Caco-2 (cell line): Measurements from ENCODE around the gene DMRTC2. TPM values are rescaled to one million over a fixed set of nuclear protein-coding genes. Genes with fewer than 3 reads are reported as not detected.
A peak's percentile ranks its signal among the peaks of the same experiment; 100 is the strongest.

Experiments used
- BruUV-seq: library from RNA; stranded (reverse); fragments of 400-500 nt; replicated peaks from 2 replicates; lab custom pipeline; 2021; lab: Mats Ljungman, UMichigan
- CTCF ChIA-PET: fragments of 300-600 bp; sonication (Branson Sonifier 250); formaldehyde crosslinking; loops from one replicate; lab custom pipeline; 2022; ENCODE audit warnings: antibody characterized with exemption; lab: Charles Lee
- POLR2A ChIA-PET: fragments of 300-600 bp; sonication (Branson Sonifier 250); formaldehyde crosslinking; loops from one replicate; lab custom pipeline; 2022; ENCODE audit warnings: antibody characterized with exemption; lab: Charles Lee
- DNase-seq, 2 experiments: peaks; one replicate each; pipeline versions ENCODE4 v3.0.0 to v3.0.0-alpha.2; 2020 to 2022
- H3K27me3 ChIP-seq: replicated peaks from 2 replicates; pipeline ENCODE4 v1.6.0; 2011; ENCODE audit warnings: low read length; ENCODE audit not compliant: control insufficient read depth, insufficient read depth
- H3K36me3 ChIP-seq: 2 replicates; pipeline ENCODE4 v1.5.1; 2011; ENCODE audit warnings: low read length; ENCODE audit not compliant: control insufficient read depth, insufficient read depth
- H3K4me1 ChIP-seq: fragments of 250-450 bp; sonication (Bioruptor Pico); 2 replicates; pipeline ENCODE4 v1.5.1; 2020; ENCODE audit warnings: mild to moderate bottlenecking
- H3K4me3 ChIP-seq: 2 replicates; pipeline ENCODE4 v1.5.1; 2011; ENCODE audit warnings: low read depth, mild to moderate bottlenecking, control low read depth, low read length
- H3K9me3 ChIP-seq: fragments of 250-450 bp; sonication (Bioruptor Pico); 2 replicates; pipeline ENCODE4 v1.5.1; 2020; ENCODE audit warnings: mild to moderate bottlenecking, moderate library complexity
- H3K27ac Mint-ChIP-seq: one replicate; pipeline ENCODE4 v1.8.0; 2022; ENCODE audit warnings: mixed read lengths; ENCODE audit not compliant: unreplicated experiment
- H3K27me3 Mint-ChIP-seq: one replicate; pipeline ENCODE4 v1.8.0; 2022; ENCODE audit warnings: mixed read lengths; ENCODE audit not compliant: insufficient read depth, unreplicated experiment
- H3K36me3 Mint-ChIP-seq: one replicate; pipeline ENCODE4 v1.8.0; 2022; ENCODE audit warnings: mild to moderate bottlenecking, mixed read lengths; ENCODE audit not compliant: insufficient read depth, unreplicated experiment
- H3K4me1 Mint-ChIP-seq: one replicate; pipeline ENCODE4 v1.8.0; 2022; ENCODE audit warnings: low read depth, mixed read lengths; ENCODE audit not compliant: unreplicated experiment
- H3K4me3 Mint-ChIP-seq: one replicate; pipeline ENCODE4 v1.8.0; 2022; ENCODE audit warnings: mild to moderate bottlenecking, moderate library complexity, mixed read lengths; ENCODE audit not compliant: unreplicated experiment
- H3K9me3 Mint-ChIP-seq: one replicate; pipeline ENCODE4 v1.8.0; 2022; ENCODE audit warnings: mixed read lengths; ENCODE audit not compliant: unreplicated experiment
- intact Hi-C: fragments of 100-400 bp; cut with micrococcal nuclease; formaldehyde crosslinking; loops from one replicate; pipeline ENCODE4 v1.10.0; 2022; ENCODE audit not compliant: unreplicated experiment
- total RNA-seq: library from RNA; stranded (reverse); gene quantifications from 2 replicates; pipeline ENCODE4 v1.2.3, GENCODE V29; 2022
- TF ChIP-seq, protein P1 (sequence below), 2 experiments: fragments of 200-600 bp in 1 of 2; IDR thresholded peaks; 1 replicate in 1 of 2; 2 replicates in 1 of 2; pipeline versions ENCODE4 v1.5.1 to v1.8.0; 2011 to 2022; ENCODE audit warnings: antibody characterized with exemption in 1 of 2, control low read depth in 1 of 2, inconsistent platforms in 1 of 2, low read depth in 1 of 2, low read length in 1 of 2, mild to moderate bottlenecking in 1 of 2, moderate library complexity in 1 of 2; ENCODE audit not compliant: insufficient read depth in 1 of 2, severe bottlenecking in 1 of 2, unreplicated experiment in 1 of 2

Gene DMRTC2
- total RNA-seq, 1 experiment from 2014 or later = not detected

DNA sequence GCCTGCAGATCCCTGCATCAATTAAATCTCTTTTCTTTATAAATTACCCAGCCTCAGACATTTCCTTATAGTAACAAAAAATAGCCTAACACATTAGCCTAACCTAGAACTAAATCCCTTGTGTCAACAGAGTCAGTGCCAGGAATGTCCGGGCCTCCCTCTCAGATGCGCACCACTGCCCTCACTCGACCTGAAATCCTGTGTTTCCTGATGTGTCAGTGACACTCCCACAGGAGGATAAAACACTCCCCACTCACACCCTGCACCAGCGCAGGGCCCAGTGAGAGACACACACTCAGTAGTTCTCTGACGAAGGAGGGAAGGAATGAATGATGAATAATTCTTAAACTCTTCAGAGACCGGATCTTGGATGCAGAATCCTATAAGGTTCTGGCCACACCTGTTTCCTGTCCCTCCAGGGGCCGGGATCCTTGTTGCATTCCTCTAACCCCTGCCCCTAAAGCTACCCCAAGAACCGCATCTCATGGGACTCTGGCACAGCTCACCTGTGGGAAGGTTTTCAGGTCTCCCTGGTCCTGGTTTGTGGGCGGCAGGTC is 45.3 kb upstream of the DMRTC2 start:
- peak in 1 of 2 experiments; percentile 30 for DNase-seq
- POLR2A ChIA-PET = no interaction called here
- intact Hi-C loops = no loop called here
- peaks cover 16% of the 10 kb centered on the region for H3K4me1 ChIP-seq
- H3K27me3 ChIP-seq = no peaks in the 10 kb centered on the region
- no peaks in the 10 kb centered on the region for H3K36me3 ChIP-seq
- H3K4me3 Mint-ChIP-seq = no peak overlapping the region
- peaks cover 5% of the 10 kb centered on the region; the same call in 1 of the 2 replicates for H3K9me3 ChIP-seq
- peaks cover 5% of the 10 kb centered on the region for H3K27me3 Mint-ChIP-seq
- TF ChIP-seq, protein P1, sequence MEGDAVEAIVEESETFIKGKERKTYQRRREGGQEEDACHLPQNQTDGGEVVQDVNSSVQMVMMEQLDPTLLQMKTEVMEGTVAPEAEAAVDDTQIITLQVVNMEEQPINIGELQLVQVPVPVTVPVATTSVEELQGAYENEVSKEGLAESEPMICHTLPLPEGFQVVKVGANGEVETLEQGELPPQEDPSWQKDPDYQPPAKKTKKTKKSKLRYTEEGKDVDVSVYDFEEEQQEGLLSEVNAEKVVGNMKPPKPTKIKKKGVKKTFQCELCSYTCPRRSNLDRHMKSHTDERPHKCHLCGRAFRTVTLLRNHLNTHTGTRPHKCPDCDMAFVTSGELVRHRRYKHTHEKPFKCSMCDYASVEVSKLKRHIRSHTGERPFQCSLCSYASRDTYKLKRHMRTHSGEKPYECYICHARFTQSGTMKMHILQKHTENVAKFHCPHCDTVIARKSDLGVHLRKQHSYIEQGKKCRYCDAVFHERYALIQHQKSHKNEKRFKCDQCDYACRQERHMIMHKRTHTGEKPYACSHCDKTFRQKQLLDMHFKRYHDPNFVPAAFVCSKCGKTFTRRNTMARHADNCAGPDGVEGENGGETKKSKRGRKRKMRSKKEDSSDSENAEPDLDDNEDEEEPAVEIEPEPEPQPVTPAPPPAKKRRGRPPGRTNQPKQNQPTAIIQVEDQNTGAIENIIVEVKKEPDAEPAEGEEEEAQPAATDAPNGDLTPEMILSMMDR (IDR thresholded peaks at IDR 0.05; ENCODE audit: insufficient read depth in 1 of 2, low read depth in 1 of 2, low read length in 1 of 2, severe bottlenecking in 1 of 2, unreplicated experiment in 1 of 2) = no peak
- H3K36me3 Mint-ChIP-seq = no peaks in the 10 kb centered on the region
- H3K4me3 ChIP-seq = no peak overlapping the region
- H3K27ac Mint-ChIP-seq = peak overlapping the region; percentile 67
- peaks cover 23% of the 10 kb centered on the region for H3K4me1 Mint-ChIP-seq
- H3K9me3 Mint-ChIP-seq = peaks cover 11% of the 10 kb centered on the region
- no TSS peak for BruUV-seq
- CTCF ChIA-PET = no interaction called here

DNA sequence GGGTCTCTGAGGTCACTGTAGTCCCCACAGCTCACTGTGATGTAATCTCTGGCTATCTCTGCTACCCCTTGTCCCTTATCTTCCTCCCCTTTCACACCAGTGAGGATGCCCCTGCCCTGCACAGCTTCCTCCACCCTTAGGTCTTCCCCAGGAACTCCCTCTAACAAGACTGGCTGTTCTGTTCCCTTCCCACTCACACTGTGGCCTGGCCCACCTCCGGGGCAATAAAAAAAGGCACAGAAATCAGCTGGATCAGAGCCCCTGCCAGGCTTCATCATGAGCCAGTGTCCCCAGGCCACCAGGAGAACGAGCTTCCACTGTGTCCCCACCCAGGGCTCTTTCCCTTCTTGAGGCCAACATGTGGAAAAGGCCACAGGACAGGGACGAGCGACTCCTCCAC is 43.8 kb upstream of the DMRTC2 start:
- intact Hi-C loops = no loop called here
- no peaks in the 10 kb centered on the region for H3K36me3 Mint-ChIP-seq
- ChIA-PET CTCF (no interaction called here), POLR2A (no interaction called here)
- no peak overlapping the region for H3K4me3 Mint-ChIP-seq
- BruUV-seq = no TSS peak
- peaks cover 11% of the 10 kb centered on the region for H3K9me3 Mint-ChIP-seq
- Histone ChIP-seq H3K4me1 (peaks cover 16% of the 10 kb centered on the region), H3K4me3 (no peak overlapping the region), H3K36me3 (no peaks in the 10 kb centered on the region), H3K9me3 (peaks cover 5% of the 10 kb centered on the region; the same call in 1 of the 2 replicates), H3K27me3 (no peaks in the 10 kb centered on the region)
- H3K4me1 Mint-ChIP-seq = peaks cover 16% of the 10 kb centered on the region
- TF ChIP-seq, protein P1 (IDR thresholded peaks at IDR 0.05; ENCODE audit: insufficient read depth in 1 of 2, low read depth in 1 of 2, low read length in 1 of 2, severe bottlenecking in 1 of 2, unreplicated experiment in 1 of 2) = no peak
- H3K27me3 Mint-ChIP-seq = peaks cover 9% of the 10 kb centered on the region
- no peak for DNase-seq
- no peak overlapping the region for H3K27ac Mint-ChIP-seq

DNA sequence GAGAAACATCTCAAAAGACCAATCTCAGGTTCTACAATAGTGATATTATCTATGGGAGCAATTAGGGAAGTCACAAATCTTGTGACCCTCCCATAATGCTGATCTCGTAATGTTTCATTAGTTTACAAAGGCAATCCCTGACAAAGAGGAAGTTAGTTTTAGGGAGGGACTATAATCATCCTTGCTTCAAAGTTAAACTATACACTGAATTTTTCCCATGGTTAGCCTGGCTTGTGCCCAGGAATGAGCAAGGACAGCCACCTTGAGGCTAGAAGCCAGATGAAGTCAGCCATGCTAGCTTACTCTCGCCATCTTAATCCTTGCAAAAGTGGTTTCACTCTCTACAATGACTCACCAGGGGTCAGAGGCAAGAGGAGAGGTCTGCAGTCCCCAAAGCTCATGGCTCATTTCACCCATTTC is 43.0 kb upstream of the DMRTC2 start:
- ChIA-PET POLR2A (no interaction called here), CTCF (interaction anchor here (1.1 kb wide), 1 partner anchor 95 kb away, joined by 3 read pairs; no protein-coding TSS in a partner anchor)
- Mint-ChIP-seq H3K27me3 (peaks cover 9% of the 10 kb centered on the region), H3K36me3 (no peaks in the 10 kb centered on the region), H3K27ac (no peak overlapping the region), H3K4me3 (no peak overlapping the region), H3K9me3 (peaks cover 11% of the 10 kb centered on the region), H3K4me1 (peaks cover 16% of the 10 kb centered on the region)
- peaks cover 15% of the 10 kb centered on the region for H3K4me1 ChIP-seq
- H3K9me3 ChIP-seq = peaks cover 5% of the 10 kb centered on the region; the same call in 1 of the 2 replicates
- TF ChIP-seq, protein P1 (IDR thresholded peaks at IDR 0.05; ENCODE audit: insufficient read depth in 1 of 2, low read depth in 1 of 2, low read length in 1 of 2, severe bottlenecking in 1 of 2, unreplicated experiment in 1 of 2) = no peak
- H3K36me3 ChIP-seq = no peaks in the 10 kb centered on the region
- no peaks in the 10 kb centered on the region for H3K27me3 ChIP-seq
- no TSS peak for BruUV-seq
- intact Hi-C loops = no loop called here
- H3K4me3 ChIP-seq = no peak overlapping the region
- no peak for DNase-seq
